Tibial nerve (tissue), 3 donors: ENCODE measurements around the gene EMX2.

Experiments used
- CTCF ChIP-seq, 5 experiments: fragments of 200-600 bp in 3 of 5; fragments of 450-650 bp in 2 of 5; sonication (generic) in 3 of 5; IDR thresholded peaks; one replicate each; pipeline ENCODE4 v1.5.1; 2016 to 2019; ENCODE audit warnings: antibody characterized with exemption in 5 of 5, mild to moderate bottlenecking in 3 of 5, moderate library complexity in 2 of 5
- POLR2A ChIP-seq, 2 donors: fragments of 450-650 bp; IDR thresholded peaks; one replicate each; pipeline ENCODE4 v1.6.1; 2017; ENCODE audit warnings: antibody characterized with exemption in 2 of 2, mild to moderate bottlenecking in 2 of 2, moderate library complexity in 2 of 2

GRCh38 chr10:117559712-117560111 lies 17.2 kb downstream of the EMX2 start:
- TF ChIP-seq CTCF (IDR thresholded peaks at IDR 0.05) = no peak
- no peak for TF ChIP-seq POLR2A (IDR thresholded peaks at IDR 0.05)
